ENCODE measurements around the gene TP53RK. TPM values are rescaled to one million over a fixed set of nuclear protein-coding genes. Genes with fewer than 3 reads are reported as not detected.

The TP53RK gene
- total RNA-seq, 1 experiment from 2014 or later = 12.4 TPM

DNA sequence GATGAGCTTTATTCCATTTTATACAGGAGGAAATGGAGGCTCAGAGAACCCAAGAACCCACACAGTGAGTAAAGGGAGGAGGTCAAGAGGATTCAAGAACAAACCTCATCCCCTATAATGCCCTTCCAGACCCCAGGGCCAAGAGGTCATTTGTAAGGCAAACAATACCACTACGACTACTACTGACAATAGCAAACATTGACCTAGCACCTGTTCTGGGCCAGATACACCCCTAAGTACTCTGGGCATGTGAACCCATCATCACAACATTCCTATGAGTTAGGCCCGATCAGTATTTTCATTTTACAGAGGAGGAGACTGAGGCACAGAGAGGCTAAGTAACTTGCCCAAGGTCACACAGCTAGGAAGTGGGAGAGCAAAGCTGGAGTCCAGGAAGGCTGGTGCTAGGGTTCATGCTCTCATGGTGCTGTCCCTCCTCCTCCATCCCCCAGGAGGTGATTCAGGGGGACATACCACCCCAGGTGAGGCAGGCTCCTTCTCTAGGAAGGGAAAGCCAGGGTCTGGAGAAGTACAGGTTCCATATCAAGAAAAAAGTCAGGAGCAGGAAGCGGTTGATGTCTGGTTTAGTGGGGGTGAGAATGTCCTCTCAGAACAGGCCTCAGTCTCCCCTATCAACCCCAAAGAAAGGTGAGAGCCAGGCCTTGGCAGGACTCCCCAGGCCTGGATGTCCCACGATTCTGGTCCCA lies 51.7 kb downstream of the TP53RK start (continued):
- TF ChIP-seq TCF7 (CRISPR knock-in tag; IDR thresholded peaks at IDR 0.05; ENCODE audit: low read depth) = no peak

DNA sequence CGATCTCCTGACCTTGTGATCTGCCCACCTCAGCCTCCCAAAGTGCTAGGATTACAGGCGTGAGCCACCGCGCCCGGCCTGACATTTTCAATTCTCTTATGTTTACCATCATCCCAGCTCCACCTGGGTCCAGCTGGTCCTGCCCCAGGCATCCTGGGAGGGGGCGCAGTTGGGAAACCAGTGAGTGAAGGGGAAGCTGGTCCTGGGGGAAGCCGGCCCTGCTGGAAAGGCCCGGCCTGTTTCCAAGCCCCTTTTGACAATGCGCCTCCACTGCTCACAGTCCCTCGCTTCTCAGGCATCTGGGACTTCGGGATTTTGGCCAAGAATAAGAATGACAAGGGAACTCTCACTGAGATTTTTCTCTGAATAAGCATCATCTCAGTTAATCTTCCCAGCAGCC lies 52.2 kb downstream of the TP53RK start:
- Mint-ChIP-seq H3K27ac (no peak overlapping the region), H3K4me3 (no peak overlapping the region), H3K9me3 (no peaks in the 10 kb centered on the region), H3K4me1 (peaks cover 11% of the 10 kb centered on the region), H3K27me3 (ENCODE audit: low read depth) (no peaks in the 10 kb centered on the region; the same call in 1 of the 2 replicates), H3K36me3 (no peaks in the 10 kb centered on the region)
- POLR2A ChIA-PET = no interaction called here
- DNase-seq (ENCODE audit: low spot score) (no peak), ATAC-seq (peak; percentile 37)
- TF ChIP-seq ZNF317 (CRISPR knock-in tag; IDR thresholded peaks at IDR 0.05; ENCODE audit: borderline replicate concordance, low read depth) (no peak), ZNF423 (CRISPR knock-in tag; IDR thresholded peaks at IDR 0.05) (no peak), JUN (CRISPR knock-in tag; IDR thresholded peaks at IDR 0.05) (no peak)
- CTCF ChIA-PET = interaction anchor here (1.0 to 1.1 kb wide), 2 partner anchors 12 to 45 kb away, joined by 3 to 4 read pairs; no protein-coding TSS in a partner anchor

DNA sequence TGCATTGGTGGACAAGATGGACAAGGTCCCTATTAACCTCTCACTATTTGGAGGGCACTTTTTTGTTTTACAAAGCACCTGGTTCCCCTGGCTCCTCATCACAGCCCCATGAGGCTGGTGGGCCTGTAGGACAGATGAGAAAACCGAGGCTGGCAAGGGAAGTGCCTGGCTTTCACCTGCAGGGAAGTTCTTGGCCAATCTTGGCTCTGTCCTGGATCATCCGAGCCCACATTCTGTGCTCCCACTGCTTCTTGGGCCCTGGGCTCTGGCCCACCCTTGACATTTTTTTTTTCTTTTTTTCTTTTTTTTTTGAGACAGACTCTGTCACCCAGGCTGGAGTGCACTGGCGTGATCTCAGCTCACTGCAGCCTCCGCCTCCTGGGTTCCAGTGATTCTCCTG lies 52.7 kb downstream of the TP53RK start:
- H3K4me1 Mint-ChIP-seq = peaks cover 14% of the 10 kb centered on the region
- H3K36me3 Mint-ChIP-seq = no peaks in the 10 kb centered on the region
- POLR2A ChIA-PET = no interaction called here
- TF ChIP-seq, protein P1, sequence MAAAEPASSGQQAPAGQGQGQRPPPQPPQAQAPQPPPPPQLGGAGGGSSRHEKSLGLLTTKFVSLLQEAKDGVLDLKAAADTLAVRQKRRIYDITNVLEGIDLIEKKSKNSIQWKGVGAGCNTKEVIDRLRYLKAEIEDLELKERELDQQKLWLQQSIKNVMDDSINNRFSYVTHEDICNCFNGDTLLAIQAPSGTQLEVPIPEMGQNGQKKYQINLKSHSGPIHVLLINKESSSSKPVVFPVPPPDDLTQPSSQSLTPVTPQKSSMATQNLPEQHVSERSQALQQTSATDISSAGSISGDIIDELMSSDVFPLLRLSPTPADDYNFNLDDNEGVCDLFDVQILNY (CRISPR knock-in tag; IDR thresholded peaks at IDR 0.05) = no peak
- TF ChIP-seq ZNF121 (CRISPR knock-in tag; IDR thresholded peaks at IDR 0.05) = no peak
- no peak for TF ChIP-seq CREM (CRISPR knock-in tag; IDR thresholded peaks at IDR 0.05)
- no peak for TF ChIP-seq ESRRA (CRISPR knock-in tag; IDR thresholded peaks at IDR 0.05; ENCODE audit: borderline replicate concordance)
- TF ChIP-seq, protein P2, sequence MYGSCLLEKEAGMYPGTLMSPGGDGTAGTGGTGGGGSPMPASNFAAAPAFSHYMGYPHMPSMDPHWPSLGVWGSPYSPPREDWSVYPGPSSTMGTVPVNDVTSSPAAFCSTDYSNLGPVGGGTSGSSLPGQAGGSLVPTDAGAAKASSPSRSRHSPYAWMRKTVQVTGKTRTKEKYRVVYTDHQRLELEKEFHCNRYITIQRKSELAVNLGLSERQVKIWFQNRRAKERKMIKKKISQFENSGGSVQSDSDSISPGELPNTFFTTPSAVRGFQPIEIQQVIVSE (CRISPR knock-in tag; IDR thresholded peaks at IDR 0.05; ENCODE audit: borderline replicate concordance) = no peak
- TF ChIP-seq, protein P3, sequence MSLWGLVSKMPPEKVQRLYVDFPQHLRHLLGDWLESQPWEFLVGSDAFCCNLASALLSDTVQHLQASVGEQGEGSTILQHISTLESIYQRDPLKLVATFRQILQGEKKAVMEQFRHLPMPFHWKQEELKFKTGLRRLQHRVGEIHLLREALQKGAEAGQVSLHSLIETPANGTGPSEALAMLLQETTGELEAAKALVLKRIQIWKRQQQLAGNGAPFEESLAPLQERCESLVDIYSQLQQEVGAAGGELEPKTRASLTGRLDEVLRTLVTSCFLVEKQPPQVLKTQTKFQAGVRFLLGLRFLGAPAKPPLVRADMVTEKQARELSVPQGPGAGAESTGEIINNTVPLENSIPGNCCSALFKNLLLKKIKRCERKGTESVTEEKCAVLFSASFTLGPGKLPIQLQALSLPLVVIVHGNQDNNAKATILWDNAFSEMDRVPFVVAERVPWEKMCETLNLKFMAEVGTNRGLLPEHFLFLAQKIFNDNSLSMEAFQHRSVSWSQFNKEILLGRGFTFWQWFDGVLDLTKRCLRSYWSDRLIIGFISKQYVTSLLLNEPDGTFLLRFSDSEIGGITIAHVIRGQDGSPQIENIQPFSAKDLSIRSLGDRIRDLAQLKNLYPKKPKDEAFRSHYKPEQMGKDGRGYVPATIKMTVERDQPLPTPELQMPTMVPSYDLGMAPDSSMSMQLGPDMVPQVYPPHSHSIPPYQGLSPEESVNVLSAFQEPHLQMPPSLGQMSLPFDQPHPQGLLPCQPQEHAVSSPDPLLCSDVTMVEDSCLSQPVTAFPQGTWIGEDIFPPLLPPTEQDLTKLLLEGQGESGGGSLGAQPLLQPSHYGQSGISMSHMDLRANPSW (CRISPR knock-in tag; conservative IDR thresholded peaks at IDR 0.05; ENCODE audit: low read depth) = no peak
- TF ChIP-seq, protein P4, sequence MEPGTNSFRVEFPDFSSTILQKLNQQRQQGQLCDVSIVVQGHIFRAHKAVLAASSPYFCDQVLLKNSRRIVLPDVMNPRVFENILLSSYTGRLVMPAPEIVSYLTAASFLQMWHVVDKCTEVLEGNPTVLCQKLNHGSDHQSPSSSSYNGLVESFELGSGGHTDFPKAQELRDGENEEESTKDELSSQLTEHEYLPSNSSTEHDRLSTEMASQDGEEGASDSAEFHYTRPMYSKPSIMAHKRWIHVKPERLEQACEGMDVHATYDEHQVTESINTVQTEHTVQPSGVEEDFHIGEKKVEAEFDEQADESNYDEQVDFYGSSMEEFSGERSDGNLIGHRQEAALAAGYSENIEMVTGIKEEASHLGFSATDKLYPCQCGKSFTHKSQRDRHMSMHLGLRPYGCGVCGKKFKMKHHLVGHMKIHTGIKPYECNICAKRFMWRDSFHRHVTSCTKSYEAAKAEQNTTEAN (CRISPR knock-in tag; IDR thresholded peaks at IDR 0.05) = no peak
- no peak for TF ChIP-seq ZNF232 (CRISPR knock-in tag; IDR thresholded peaks at IDR 0.05)
- TF ChIP-seq, protein P5, sequence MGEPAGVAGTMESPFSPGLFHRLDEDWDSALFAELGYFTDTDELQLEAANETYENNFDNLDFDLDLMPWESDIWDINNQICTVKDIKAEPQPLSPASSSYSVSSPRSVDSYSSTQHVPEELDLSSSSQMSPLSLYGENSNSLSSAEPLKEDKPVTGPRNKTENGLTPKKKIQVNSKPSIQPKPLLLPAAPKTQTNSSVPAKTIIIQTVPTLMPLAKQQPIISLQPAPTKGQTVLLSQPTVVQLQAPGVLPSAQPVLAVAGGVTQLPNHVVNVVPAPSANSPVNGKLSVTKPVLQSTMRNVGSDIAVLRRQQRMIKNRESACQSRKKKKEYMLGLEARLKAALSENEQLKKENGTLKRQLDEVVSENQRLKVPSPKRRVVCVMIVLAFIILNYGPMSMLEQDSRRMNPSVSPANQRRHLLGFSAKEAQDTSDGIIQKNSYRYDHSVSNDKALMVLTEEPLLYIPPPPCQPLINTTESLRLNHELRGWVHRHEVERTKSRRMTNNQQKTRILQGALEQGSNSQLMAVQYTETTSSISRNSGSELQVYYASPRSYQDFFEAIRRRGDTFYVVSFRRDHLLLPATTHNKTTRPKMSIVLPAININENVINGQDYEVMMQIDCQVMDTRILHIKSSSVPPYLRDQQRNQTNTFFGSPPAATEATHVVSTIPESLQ (CRISPR knock-in tag; IDR thresholded peaks at IDR 0.05) = no peak
- no peak for TF ChIP-seq RELA (CRISPR knock-in tag; IDR thresholded peaks at IDR 0.05; ENCODE audit: borderline replicate concordance)
- TF ChIP-seq ETV6 (CRISPR knock-in tag; IDR thresholded peaks at IDR 0.05) = no peak
- TF ChIP-seq, protein P6, sequence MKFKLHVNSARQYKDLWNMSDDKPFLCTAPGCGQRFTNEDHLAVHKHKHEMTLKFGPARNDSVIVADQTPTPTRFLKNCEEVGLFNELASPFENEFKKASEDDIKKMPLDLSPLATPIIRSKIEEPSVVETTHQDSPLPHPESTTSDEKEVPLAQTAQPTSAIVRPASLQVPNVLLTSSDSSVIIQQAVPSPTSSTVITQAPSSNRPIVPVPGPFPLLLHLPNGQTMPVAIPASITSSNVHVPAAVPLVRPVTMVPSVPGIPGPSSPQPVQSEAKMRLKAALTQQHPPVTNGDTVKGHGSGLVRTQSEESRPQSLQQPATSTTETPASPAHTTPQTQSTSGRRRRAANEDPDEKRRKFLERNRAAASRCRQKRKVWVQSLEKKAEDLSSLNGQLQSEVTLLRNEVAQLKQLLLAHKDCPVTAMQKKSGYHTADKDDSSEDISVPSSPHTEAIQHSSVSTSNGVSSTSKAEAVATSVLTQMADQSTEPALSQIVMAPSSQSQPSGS (CRISPR knock-in tag; IDR thresholded peaks at IDR 0.05; ENCODE audit: borderline replicate concordance, low read depth) = no peak
- no peak for TF ChIP-seq HMGA2 (CRISPR knock-in tag; IDR thresholded peaks at IDR 0.05)
- TF ChIP-seq ELF4 (CRISPR knock-in tag; IDR thresholded peaks at IDR 0.05; ENCODE audit: low read depth) = no peak
- TF ChIP-seq FOXJ3 (CRISPR knock-in tag; IDR thresholded peaks at IDR 0.05; ENCODE audit: borderline replicate concordance) = no peak
- no peak for TF ChIP-seq EMX1 (CRISPR knock-in tag; IDR thresholded peaks at IDR 0.05)
- TF ChIP-seq, protein P7, sequence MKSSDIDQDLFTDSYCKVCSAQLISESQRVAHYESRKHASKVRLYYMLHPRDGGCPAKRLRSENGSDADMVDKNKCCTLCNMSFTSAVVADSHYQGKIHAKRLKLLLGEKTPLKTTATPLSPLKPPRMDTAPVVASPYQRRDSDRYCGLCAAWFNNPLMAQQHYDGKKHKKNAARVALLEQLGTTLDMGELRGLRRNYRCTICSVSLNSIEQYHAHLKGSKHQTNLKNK (CRISPR knock-in tag; IDR thresholded peaks at IDR 0.05) = no peak
- TF ChIP-seq NFATC4 (CRISPR knock-in tag; IDR thresholded peaks at IDR 0.05) = no peak
- H3K4me3 Mint-ChIP-seq = no peak overlapping the region
- H3K27me3 Mint-ChIP-seq (ENCODE audit: low read depth) = no peaks in the 10 kb centered on the region; the same call in 1 of the 2 replicates
- CTCF ChIA-PET = interaction anchor here (1.0 to 1.1 kb wide), 2 partner anchors 13 to 45 kb away, joined by 3 to 4 read pairs; no protein-coding TSS in a partner anchor
- no peaks in the 10 kb centered on the region for H3K9me3 Mint-ChIP-seq
- DNase-seq (ENCODE audit: low spot score) (no peak), ATAC-seq (no peak)
- H3K27ac Mint-ChIP-seq = no peak overlapping the region
